Spleen (tissue), 11 donors: ENCODE measurements around the gene MOCS2. TPM values are rescaled to one million over a fixed set of nuclear protein-coding genes. Genes with fewer than 3 reads are reported as not detected.

Experiments
- DNase-seq: peaks from one replicate; pipeline ENCODE4 v3.0.0-alpha.2; 2020
- H3K27ac ChIP-seq, 8 donors: fragments of 200-600 bp; sonication (generic) in 7 of 8; 1 replicate in 4 of 8; 2 replicates in 4 of 8; pipeline versions ENCODE4 v1.5.0 to v1.8.0; 2016 to 2021; ENCODE audit warnings: inconsistent platforms in 4 of 8, mild to moderate bottlenecking in 4 of 8, moderate library complexity in 1 of 8
- H3K27me3 ChIP-seq, 7 donors: fragments of 200-600 bp; sonication (generic) in 6 of 7; replicated peaks in 1 of 7; 1 replicate in 4 of 7; 2 replicates in 3 of 7; pipeline versions ENCODE4 v1.5.0 to v1.8.0; 2016 to 2021; ENCODE audit warnings: inconsistent platforms in 3 of 7, mild to moderate bottlenecking in 1 of 7
- H3K36me3 ChIP-seq, 6 donors: fragments of 200-600 bp; sonication (generic) in 5 of 6; 1 replicate in 4 of 6; 2 replicates in 2 of 6; pipeline versions ENCODE4 v1.5.0 to v1.8.0; 2016 to 2021; ENCODE audit warnings: inconsistent platforms in 2 of 6
- H3K4me1 ChIP-seq, 6 donors: fragments of 200-600 bp; sonication (generic) in 5 of 6; 1 replicate in 3 of 6; 2 replicates in 3 of 6; pipeline versions ENCODE4 v1.5.0 to v1.8.0; 2016 to 2021; ENCODE audit warnings: inconsistent platforms in 3 of 6
- H3K4me3 ChIP-seq, 8 donors: fragments of 200-600 bp; sonication (generic) in 7 of 8; 1 replicate in 4 of 8; 2 replicates in 4 of 8; pipeline versions ENCODE4 v1.5.0 to v1.8.0; 2016 to 2021; ENCODE audit warnings: inconsistent platforms in 4 of 8, mild to moderate bottlenecking in 4 of 8, moderate library complexity in 2 of 8
- H3K9me3 ChIP-seq, 8 donors: fragments of 200-600 bp; sonication (generic) in 7 of 8; 1 replicate in 4 of 8; 2 replicates in 4 of 8; pipeline versions ENCODE4 v1.5.0 to v1.8.0; 2016 to 2021; ENCODE audit warnings: inconsistent platforms in 4 of 8
- CTCF ChIP-seq, 11 experiments: fragments of 200-600 bp in 7 of 11; fragments of 450-650 bp in 4 of 11; sonication (generic) in 4 of 11; IDR thresholded peaks in 8 of 11; conservative IDR thresholded peaks in 3 of 11; 1 replicate in 7 of 11; 2 replicates in 4 of 11; pipeline versions ENCODE4 v1.4.0 to v1.8.0; 2016 to 2021; ENCODE audit warnings: antibody characterized with exemption in 11 of 11, inconsistent platforms in 4 of 11, mild to moderate bottlenecking in 1 of 11
- POLR2A ChIP-seq, 3 donors: fragments of 450-650 bp; IDR thresholded peaks; one replicate each; pipeline ENCODE4 v1.5.1; 2017; ENCODE audit warnings: antibody characterized with exemption in 3 of 3, mild to moderate bottlenecking in 1 of 3
- POLR2AphosphoS5 ChIP-seq, 3 donors: sonication (generic); formaldehyde crosslinking; IDR thresholded peaks; one replicate each; pipeline ENCODE4 v1.5.1; 2017; ENCODE audit warnings: antibody characterized with exemption in 3 of 3
- WGBS, 5 donors: extraction: QIAGEN DNeasy Blood & Tissue Kit in 3 of 5; methylation state at CpG; one replicate each; pipeline versions ENCODE4 v1.1.5 to v1.1.7; 2013 to 2018; 5-methylcytosine and 5-hydroxymethylcytosine counted together
- intact Hi-C: fragments of 100-400 bp; cut with DNase I; formaldehyde crosslinking; loops from one replicate; pipeline ENCODE4 v1.15.0; 2023; ENCODE audit warnings: low total_unique reads
- polyA plus RNA-seq, 3 donors: library from polyadenylated mRNA; stranded (reverse); fragments of 200-250 nt; gene quantifications; one replicate each; pipeline ENCODE4 v1.2.1, GENCODE V29; 2013
- total RNA-seq, 7 donors: library from RNA; depleted of rRNA in 3 of 7; stranded (reverse); fragments of >200 nt in 3 of 7; fragmentation: NEBNext Ultra II Directional in 4 of 7; extraction: Animal tissue kit (Norgen Biotek cat#: 25700) in 4 of 7; gene quantifications; one replicate each; pipeline versions ENCODE4 v1.1.0 to v1.2.1, GENCODE V29; 2016 to 2021
- donor health status: healthy with polysubstance abuse.
- donor health status: DM: no; HTN: no; CAD: no; lungs with moderate emphysema.
- donor health status: DM: no; HTN: no; CAD: no.
- donor health status: Bipolar disorder and iron deficiency.
- donor health status: healthy.
- donor health status: DM: no; HTN: no; CAD: no.
- donor health status: DM: yes; HTN: yes; CAD: no.

MOCS2 gene
- total and polyA plus RNA-seq, 10 donors = 16.8 to 44.3 (median 29.0) TPM

GRCh38 chr5:53087171-53087570 lies 22.4 kb downstream of the MOCS2 start:
- 85 to 100% (median 94%) methylated on average over 1 of the region's 1 CpG for WGBS, 5 donors
- H3K27ac ChIP-seq = no peak overlapping the region
- no peak overlapping the region for H3K4me3 ChIP-seq
- DNase-seq = no peak
- TF ChIP-seq POLR2A (IDR thresholded peaks at IDR 0.05) (no peak), CTCF (IDR thresholded peaks at IDR 0.05 in 8 of 11, conservative IDR thresholded peaks at IDR 0.05 in 3 of 11) (no peak), POLR2AphosphoS5 (IDR thresholded peaks at IDR 0.05) (no peak)
- no peaks in the 10 kb centered on the region for H3K9me3 ChIP-seq
- no peaks in the 10 kb centered on the region for H3K27me3 ChIP-seq
- intact Hi-C loops = no loop called here
- peaks cover 0 to 11% (median 4%) of the 10 kb centered on the region in 6 donors for H3K4me1 ChIP-seq
- peaks cover 0 to 21% (median 2%) of the 10 kb centered on the region in 6 donors for H3K36me3 ChIP-seq

- peaks cover 0 to 21% (median 2%) of the 10 kb centered on the region in 6 donors for H3K36me3 ChIP-seq
- H3K4me1 ChIP-seq = peaks cover 0 to 8% (median 4%) of the 10 kb centered on the region in 6 donors
- WGBS, 5 donors = 81 to 87% (median 85%) methylated on average over 4 of the region's 4 CpGs
- no peak overlapping the region for H3K27ac ChIP-seq
- DNase-seq = no peak
- no peaks in the 10 kb centered on the region for H3K27me3 ChIP-seq
- H3K9me3 ChIP-seq = no peaks in the 10 kb centered on the region
- no peak overlapping the region for H3K4me3 ChIP-seq
- intact Hi-C loops = no loop called here
- TF ChIP-seq POLR2AphosphoS5 (IDR thresholded peaks at IDR 0.05) (no peak), CTCF (IDR thresholded peaks at IDR 0.05 in 8 of 11, conservative IDR thresholded peaks at IDR 0.05 in 3 of 11) (no peak), POLR2A (IDR thresholded peaks at IDR 0.05) (no peak)
Measured at GRCh38 chr5:53084546-53085255, 24.9 kb downstream of the MOCS2 start.

- no peak for TF ChIP-seq POLR2AphosphoS5 (IDR thresholded peaks at IDR 0.05)
- no peak for TF ChIP-seq POLR2A (IDR thresholded peaks at IDR 0.05)
- no peak for TF ChIP-seq CTCF (IDR thresholded peaks at IDR 0.05 in 8 of 11, conservative IDR thresholded peaks at IDR 0.05 in 3 of 11)
- Histone ChIP-seq H3K36me3 (peaks cover 0 to 24% (median 2%) of the 10 kb centered on the region in 6 donors), H3K9me3 (no peaks in the 10 kb centered on the region), H3K4me1 (peaks cover 0 to 3% (median 0%) of the 10 kb centered on the region in 6 donors), H3K27ac (no peak overlapping the region), H3K27me3 (no peaks in the 10 kb centered on the region), H3K4me3 (no peak overlapping the region)
- no peak for DNase-seq
- intact Hi-C loops = no loop called here
Measured at GRCh38 chr5:53083927-53084326, 25.6 kb downstream of the MOCS2 start.

GRCh38 chr5:53080271-53080670 lies 29.3 kb downstream of the MOCS2 start:
- Histone ChIP-seq H3K36me3 (peaks cover 0 to 29% (median 0%) of the 10 kb centered on the region in 6 donors), H3K4me1 (no peaks in the 10 kb centered on the region), H3K27ac (no peak overlapping the region), H3K9me3 (no peaks in the 10 kb centered on the region), H3K4me3 (no peak overlapping the region), H3K27me3 (no peaks in the 10 kb centered on the region)
- no peak for DNase-seq
- intact Hi-C loops = no loop called here
- no peak for TF ChIP-seq POLR2A (IDR thresholded peaks at IDR 0.05)
- no peak for TF ChIP-seq POLR2AphosphoS5 (IDR thresholded peaks at IDR 0.05)
- WGBS, 5 donors = 81 to 85% (median 82%) methylated on average over 4 of the region's 4 CpGs
